ENCODE data around the gene TADA2B. TPM values are rescaled to one million over a fixed set of nuclear protein-coding genes. Genes with fewer than 3 reads are reported as not detected.

The TADA2B gene
- total and polyA plus RNA-seq, 11 donors, result 15.3 to 40.2 (median 30.8) TPM

DNA sequence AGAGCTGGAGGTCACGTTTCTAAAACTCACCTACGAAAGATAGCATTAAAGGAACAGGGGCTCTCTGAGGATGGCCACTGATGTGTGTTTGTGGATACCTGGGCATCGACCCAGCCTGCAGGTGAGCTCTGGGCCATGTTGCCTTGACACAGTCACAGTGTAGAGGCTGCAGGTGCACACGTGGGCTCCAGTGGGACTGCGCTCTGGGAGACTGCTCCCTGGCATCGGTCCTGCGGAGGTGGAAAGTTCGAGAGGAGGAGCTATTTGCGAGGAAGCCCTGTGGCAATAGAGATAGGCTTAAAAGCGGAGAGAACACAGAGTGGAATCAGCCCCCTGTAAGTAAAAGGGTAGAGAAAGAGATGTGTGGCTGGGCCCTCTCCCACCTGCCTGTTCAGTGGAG, 12.3 kb upstream of the TADA2B start:
- intact Hi-C loops (cut with DNase I), result no loop called here
- TF ChIP-seq POLR2A (IDR thresholded peaks at IDR 0.05), result no peak
- TF ChIP-seq, protein P1, sequence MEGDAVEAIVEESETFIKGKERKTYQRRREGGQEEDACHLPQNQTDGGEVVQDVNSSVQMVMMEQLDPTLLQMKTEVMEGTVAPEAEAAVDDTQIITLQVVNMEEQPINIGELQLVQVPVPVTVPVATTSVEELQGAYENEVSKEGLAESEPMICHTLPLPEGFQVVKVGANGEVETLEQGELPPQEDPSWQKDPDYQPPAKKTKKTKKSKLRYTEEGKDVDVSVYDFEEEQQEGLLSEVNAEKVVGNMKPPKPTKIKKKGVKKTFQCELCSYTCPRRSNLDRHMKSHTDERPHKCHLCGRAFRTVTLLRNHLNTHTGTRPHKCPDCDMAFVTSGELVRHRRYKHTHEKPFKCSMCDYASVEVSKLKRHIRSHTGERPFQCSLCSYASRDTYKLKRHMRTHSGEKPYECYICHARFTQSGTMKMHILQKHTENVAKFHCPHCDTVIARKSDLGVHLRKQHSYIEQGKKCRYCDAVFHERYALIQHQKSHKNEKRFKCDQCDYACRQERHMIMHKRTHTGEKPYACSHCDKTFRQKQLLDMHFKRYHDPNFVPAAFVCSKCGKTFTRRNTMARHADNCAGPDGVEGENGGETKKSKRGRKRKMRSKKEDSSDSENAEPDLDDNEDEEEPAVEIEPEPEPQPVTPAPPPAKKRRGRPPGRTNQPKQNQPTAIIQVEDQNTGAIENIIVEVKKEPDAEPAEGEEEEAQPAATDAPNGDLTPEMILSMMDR (IDR thresholded peaks at IDR 0.05), result no peak
- Histone ChIP-seq H3K4me1 (peaks cover 0 to 4% (median 0%) of the 10 kb centered on the region in 12 donors), H3K27ac (no peak overlapping the region), H3K4me3 (no peak overlapping the region), H3K27me3 (no peaks in the 10 kb centered on the region), H3K36me3 (peaks cover 0 to 58% (median 50%) of the 10 kb centered on the region in 9 donors), H3K9me3 (no peaks in the 10 kb centered on the region)
- WGBS, 4 donors, result 93 to 96% (median 95%) methylated on average over 10 of the region's 10 CpGs
- no peak for ATAC-seq
- no peak for DNase-seq

DNA sequence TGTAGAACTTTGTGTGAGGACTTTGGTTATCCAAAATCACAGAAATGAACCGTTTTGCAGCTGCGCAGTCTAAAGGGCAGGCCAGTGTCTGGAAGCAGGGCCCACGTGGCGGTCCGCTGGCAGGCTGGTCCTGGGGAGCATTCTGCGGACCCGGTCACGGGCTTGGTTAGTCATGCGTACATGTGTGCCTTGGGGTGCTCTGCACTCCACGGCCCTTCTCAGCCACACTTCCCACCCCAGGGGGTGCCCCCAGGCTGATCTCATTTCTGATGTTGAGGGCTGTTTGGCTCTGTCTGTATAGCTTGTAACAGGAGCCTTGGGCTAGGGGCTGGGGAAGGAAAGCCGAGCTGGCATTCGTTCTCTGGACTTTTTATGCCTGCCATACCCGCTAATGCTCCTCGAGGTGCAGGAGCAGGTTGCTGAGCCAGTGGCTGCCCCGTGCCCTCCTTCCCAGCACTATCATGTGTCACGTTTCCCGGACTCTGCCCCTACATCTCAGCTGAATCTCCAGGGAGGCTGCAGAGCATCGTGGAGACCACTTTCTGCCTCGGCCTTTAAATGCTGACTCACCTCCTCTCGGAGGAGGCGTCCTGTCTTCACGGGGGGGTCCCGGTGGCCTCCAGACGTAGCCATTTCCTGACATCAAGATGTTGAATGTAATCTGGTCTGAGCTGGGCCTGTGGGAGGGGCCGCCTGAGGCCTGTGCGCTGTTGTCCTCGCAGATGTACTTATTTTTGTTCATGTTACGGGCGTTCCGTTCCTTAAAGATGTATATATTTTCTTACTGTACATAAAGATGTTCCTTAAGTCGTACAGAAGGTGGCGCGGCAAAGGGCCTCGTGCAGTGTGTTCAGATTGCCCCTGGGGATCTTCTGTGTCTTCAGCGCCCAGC, 11.4 kb upstream of the TADA2B start:
- no peak for ATAC-seq
- no peak overlapping the region for H3K4me3 ChIP-seq
- no peaks in the 10 kb centered on the region for H3K27me3 ChIP-seq
- no peak overlapping the region for H3K27ac ChIP-seq
- TF ChIP-seq POLR2A (IDR thresholded peaks at IDR 0.05), result no peak
- TF ChIP-seq, protein P1 (IDR thresholded peaks at IDR 0.05), result no peak
- peak in 1 of 5 donors; percentile 17 for DNase-seq
- H3K9me3 ChIP-seq, result no peaks in the 10 kb centered on the region
- WGBS, 4 donors, result 73 to 85% (median 76%) methylated on average over 28 to 35 of the region's 35 CpGs
- H3K4me1 ChIP-seq, result peaks cover 0 to 4% (median 0%) of the 10 kb centered on the region in 12 donors
- H3K36me3 ChIP-seq, result peaks cover 0 to 49% (median 42%) of the 10 kb centered on the region in 9 donors
- intact Hi-C loops (cut with DNase I), result no loop called here

DNA sequence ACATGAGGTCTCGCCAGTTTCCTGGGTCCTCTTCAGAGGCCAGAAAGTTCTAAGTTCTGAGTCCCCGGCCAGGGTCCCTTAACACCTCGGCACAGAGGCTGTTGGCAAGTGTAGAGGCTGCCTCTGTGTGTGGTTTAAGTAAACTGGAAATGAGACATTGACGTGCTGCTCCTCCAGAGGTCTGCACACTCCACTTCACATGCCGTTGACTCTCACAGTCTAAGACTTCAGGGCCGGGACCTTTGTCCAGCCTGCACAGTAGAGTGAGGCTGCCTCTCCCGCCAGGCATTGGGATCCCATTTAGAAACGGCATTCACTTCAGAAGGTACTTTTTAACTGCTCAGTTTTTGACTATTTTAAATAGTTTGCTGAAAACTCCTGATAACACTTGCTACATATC, 10.6 kb upstream of the TADA2B start:
- Histone ChIP-seq H3K9me3 (no peaks in the 10 kb centered on the region), H3K27ac (no peak overlapping the region), H3K4me3 (no peak overlapping the region), H3K36me3 (peaks cover 0 to 46% (median 42%) of the 10 kb centered on the region in 9 donors), H3K4me1 (peaks cover 0 to 4% (median 0%) of the 10 kb centered on the region in 12 donors), H3K27me3 (no peaks in the 10 kb centered on the region)
- ATAC-seq (no peak), DNase-seq (no peak)
- WGBS, 4 donors, result 89 to 94% (median 90%) methylated on average over 8 of the region's 8 CpGs
- intact Hi-C loops (cut with DNase I), result no loop called here
- TF ChIP-seq, protein P1 (IDR thresholded peaks at IDR 0.05), result no peak
- no peak for TF ChIP-seq POLR2A (IDR thresholded peaks at IDR 0.05)

DNA sequence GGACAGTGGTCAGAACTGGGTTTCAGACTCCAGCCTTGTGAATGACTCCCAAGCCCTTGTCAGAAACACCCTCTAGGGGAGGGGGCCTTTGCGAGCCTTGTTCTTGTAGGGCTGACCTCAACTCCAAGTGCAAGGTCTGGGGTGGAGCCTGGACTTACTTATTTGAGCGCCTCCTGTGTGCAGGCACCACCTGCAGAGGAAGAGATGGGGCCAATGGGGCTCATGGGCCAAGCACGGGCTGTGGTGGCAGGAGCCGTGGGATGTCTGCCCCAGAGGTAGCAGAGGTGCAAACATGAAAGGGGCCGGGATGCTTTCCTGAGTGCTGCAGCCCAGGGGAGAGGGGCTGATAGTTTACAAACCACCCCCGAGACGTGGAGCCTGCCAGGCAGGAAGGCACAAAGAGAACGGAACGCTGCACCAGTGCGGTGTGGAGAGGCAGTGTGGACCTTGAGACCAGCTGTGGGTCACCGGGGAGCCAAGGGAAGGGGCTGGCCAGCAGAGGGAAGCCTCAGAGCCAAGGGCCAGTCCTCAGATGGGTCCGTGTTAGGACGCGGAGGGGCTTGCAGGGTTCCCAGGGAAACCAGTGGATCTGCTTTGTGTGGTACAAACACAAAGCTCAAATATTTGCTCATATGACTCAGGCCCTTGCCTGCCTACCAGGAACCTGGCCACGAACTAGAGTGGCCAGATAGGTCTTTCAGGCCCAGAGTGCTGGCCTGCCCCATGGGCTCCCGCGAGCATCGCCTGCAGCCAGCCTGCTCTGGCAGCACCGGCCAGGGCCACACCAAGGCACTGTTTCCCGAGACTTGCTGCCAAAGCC, 8.7 kb upstream of the TADA2B start:
- 71 to 85% (median 78%) methylated on average over 14 to 20 of the region's 20 CpGs for WGBS, 4 donors

More for the DNA sequence above, 8.7 kb upstream of the TADA2B start:
- intact Hi-C loops (cut with DNase I), result no loop called here
- H3K9me3 ChIP-seq, result no peaks in the 10 kb centered on the region
- peaks cover 0 to 37% (median 33%) of the 10 kb centered on the region in 9 donors for H3K36me3 ChIP-seq
- H3K4me1 ChIP-seq, result peaks cover 0 to 4% (median 0%) of the 10 kb centered on the region in 12 donors
- DNase-seq (peak in 1 of 5 donors; percentile 25), ATAC-seq (peak in 2 of 4 donors; percentile 27 to 44)
- no peaks in the 10 kb centered on the region for H3K27me3 ChIP-seq
- no peak overlapping the region for H3K27ac ChIP-seq
- no peak for TF ChIP-seq POLR2A (IDR thresholded peaks at IDR 0.05)
- TF ChIP-seq, protein P1 (IDR thresholded peaks at IDR 0.05), result no peak
- H3K4me3 ChIP-seq, result no peak overlapping the region
